Skeletal muscle satellite cell (primary cell): ENCODE data around the gene PDZD4.

Source experiments
- H3K27me3 ChIP-seq: 2 replicates; pipeline ENCODE4 v1.7.0; 2013; ENCODE audit warnings: low read length; ENCODE audit not compliant: control insufficient read depth, insufficient read depth
- H3K36me3 ChIP-seq: 2 replicates; pipeline ENCODE4 v1.7.0; 2013; ENCODE audit warnings: mild to moderate bottlenecking, control low read depth, low read length; ENCODE audit not compliant: insufficient read depth
- H3K4me1 ChIP-seq: 2 replicates; pipeline ENCODE4 v1.7.0; 2013; ENCODE audit warnings: low read length; ENCODE audit not compliant: control insufficient read depth, insufficient read depth
- H3K4me2 ChIP-seq: 2 replicates; pipeline ENCODE4 v1.7.0; 2013; ENCODE audit warnings: mild to moderate bottlenecking, low read length
- H3K4me3 ChIP-seq: 2 replicates; pipeline ENCODE4 v1.7.0; 2013; ENCODE audit warnings: low read length
- H3K9ac ChIP-seq: 2 replicates; pipeline ENCODE4 v1.7.0; 2013; ENCODE audit warnings: mild to moderate bottlenecking, low read depth, low read length, moderate library complexity
- H3K9me3 ChIP-seq: replicated peaks from 2 replicates; pipeline ENCODE4 v1.7.0; 2013; ENCODE audit warnings: mild to moderate bottlenecking, control low read depth, low read length

Gene PDZD4

GRCh38 chrX:153791104-153791852 lies 39.1 kb downstream of the PDZD4 start:
- Histone ChIP-seq H3K9me3 (no peaks in the 10 kb centered on the region), H3K9ac (no peak overlapping the region), H3K4me1 (peaks cover 15% of the 10 kb centered on the region), H3K4me2 (no peak overlapping the region), H3K27me3 (no peaks in the 10 kb centered on the region), H3K4me3 (no peak overlapping the region), H3K36me3 (peaks cover 9% of the 10 kb centered on the region)

GRCh38 chrX:153789654-153790053 lies 40.7 kb downstream of the PDZD4 start:
- Histone ChIP-seq H3K9me3 (no peaks in the 10 kb centered on the region), H3K36me3 (peaks cover 15% of the 10 kb centered on the region), H3K9ac (no peak overlapping the region)

GRCh38 chrX:153786669-153787068 lies 43.7 kb downstream of the PDZD4 start:
- H3K27me3 ChIP-seq = no peaks in the 10 kb centered on the region
- H3K4me3 ChIP-seq = no peak overlapping the region
- H3K36me3 ChIP-seq = peaks cover 15% of the 10 kb centered on the region
- H3K9me3 ChIP-seq = no peaks in the 10 kb centered on the region
- H3K4me2 ChIP-seq = no peak overlapping the region
- H3K4me1 ChIP-seq = peaks cover 8% of the 10 kb centered on the region
- no peak overlapping the region for H3K9ac ChIP-seq

More at GRCh38 chrX:153789654-153790053, 40.7 kb downstream of the PDZD4 start:
- Histone ChIP-seq H3K4me2 (no peak overlapping the region), H3K27me3 (no peaks in the 10 kb centered on the region), H3K4me3 (no peak overlapping the region), H3K4me1 (peaks cover 7% of the 10 kb centered on the region)

GRCh38 chrX:153784325-153784967 lies 45.9 kb downstream of the PDZD4 start:
- H3K9me3 ChIP-seq = no peaks in the 10 kb centered on the region
- H3K4me2 ChIP-seq = no peak overlapping the region
- H3K27me3 ChIP-seq = no peaks in the 10 kb centered on the region
- H3K9ac ChIP-seq = no peak overlapping the region
- peaks cover 10% of the 10 kb centered on the region for H3K36me3 ChIP-seq
- no peak overlapping the region for H3K4me3 ChIP-seq
- H3K4me1 ChIP-seq = peaks cover 22% of the 10 kb centered on the region

- Histone ChIP-seq H3K4me1 (peaks cover 22% of the 10 kb centered on the region), H3K36me3 (peaks cover 6% of the 10 kb centered on the region), H3K27me3 (no peaks in the 10 kb centered on the region), H3K4me2 (no peak overlapping the region), H3K4me3 (no peak overlapping the region), H3K9ac (no peak overlapping the region), H3K9me3 (no peaks in the 10 kb centered on the region)
These were observed 46.8 kb downstream of the PDZD4 start for GRCh38 chrX:153783378-153784013.

- Histone ChIP-seq H3K4me3 (no peak overlapping the region), H3K36me3 (peaks cover 6% of the 10 kb centered on the region), H3K9me3 (no peaks in the 10 kb centered on the region), H3K4me1 (peaks cover 22% of the 10 kb centered on the region), H3K27me3 (no peaks in the 10 kb centered on the region), H3K4me2 (no peak overlapping the region), H3K9ac (no peak overlapping the region)
These were observed 47.5 kb downstream of the PDZD4 start for GRCh38 chrX:153782871-153783270.

GRCh38 chrX:153782313-153782712 lies 48.0 kb downstream of the PDZD4 start:
- no peak overlapping the region for H3K4me2 ChIP-seq
- H3K36me3 ChIP-seq = peaks cover 6% of the 10 kb centered on the region
- no peaks in the 10 kb centered on the region for H3K27me3 ChIP-seq
- H3K9me3 ChIP-seq = no peaks in the 10 kb centered on the region
- H3K4me3 ChIP-seq = no peak overlapping the region
- no peak overlapping the region for H3K9ac ChIP-seq
- peaks cover 22% of the 10 kb centered on the region for H3K4me1 ChIP-seq

- Histone ChIP-seq H3K9ac (peak overlapping the region; percentile 10), H3K4me3 (no peak overlapping the region), H3K4me2 (peak overlapping the region; percentile 13), H3K27me3 (no peaks in the 10 kb centered on the region), H3K9me3 (no peaks in the 10 kb centered on the region), H3K36me3 (peaks cover 6% of the 10 kb centered on the region), H3K4me1 (peaks cover 22% of the 10 kb centered on the region)
These were observed 48.8 kb downstream of the PDZD4 start for GRCh38 chrX:153781428-153782047.

DNA sequence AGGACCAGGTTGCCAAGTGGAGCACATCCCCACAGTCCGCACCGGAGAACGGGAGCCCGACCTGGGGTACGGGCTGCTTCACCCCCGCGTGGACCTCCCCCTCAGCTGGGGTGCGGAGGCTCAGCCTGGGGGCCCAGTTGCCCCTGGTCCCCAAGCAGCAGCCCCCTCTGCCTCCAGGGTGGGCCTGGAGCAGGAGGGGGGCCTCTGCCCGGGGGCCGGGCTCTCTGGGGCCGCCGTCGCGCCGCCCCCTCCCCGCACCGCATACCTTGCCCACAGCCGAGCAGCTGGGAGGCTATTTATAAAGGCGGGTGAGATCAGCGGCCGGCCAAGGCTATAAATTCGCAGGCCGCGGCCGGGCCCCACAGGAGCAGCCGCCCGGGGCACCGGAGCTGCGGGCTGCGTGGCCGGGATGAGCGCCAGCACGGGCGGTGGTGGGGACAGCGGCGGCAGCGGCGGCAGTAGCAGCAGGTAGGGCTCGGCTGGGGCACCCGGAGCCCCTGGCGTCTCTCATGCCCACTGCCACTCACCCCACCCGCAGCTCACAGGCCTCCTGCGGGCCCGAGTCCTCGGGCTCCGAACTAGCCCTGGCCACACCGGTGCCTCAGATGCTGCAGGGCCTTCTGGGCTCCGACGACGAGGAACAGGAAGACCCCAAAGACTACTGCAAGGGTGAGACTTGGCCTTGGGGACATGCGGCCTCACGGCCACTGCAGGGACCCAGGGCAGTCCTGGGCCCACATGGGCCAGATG lies 49.5 kb downstream of the PDZD4 start, which contains the start of gene SRPK3:
SRPK3 (plus strand) TSS at position 364 of the 750 bp plus-strand sequence; CDS start at position 410, 46 bp downstream.
- H3K4me1 ChIP-seq = peaks cover 22% of the 10 kb centered on the region
- H3K4me2 ChIP-seq = peak within 1 kb of the TSS; percentile 13
- H3K36me3 ChIP-seq = peaks cover 6% of the 10 kb centered on the region
- H3K4me3 ChIP-seq = peak within 1 kb of the TSS; percentile 37
- H3K9ac ChIP-seq = peak within 1 kb of the TSS; percentile 10
- H3K9me3 ChIP-seq = no peaks in the 10 kb centered on the region
- no peaks in the 10 kb centered on the region for H3K27me3 ChIP-seq

DNA sequence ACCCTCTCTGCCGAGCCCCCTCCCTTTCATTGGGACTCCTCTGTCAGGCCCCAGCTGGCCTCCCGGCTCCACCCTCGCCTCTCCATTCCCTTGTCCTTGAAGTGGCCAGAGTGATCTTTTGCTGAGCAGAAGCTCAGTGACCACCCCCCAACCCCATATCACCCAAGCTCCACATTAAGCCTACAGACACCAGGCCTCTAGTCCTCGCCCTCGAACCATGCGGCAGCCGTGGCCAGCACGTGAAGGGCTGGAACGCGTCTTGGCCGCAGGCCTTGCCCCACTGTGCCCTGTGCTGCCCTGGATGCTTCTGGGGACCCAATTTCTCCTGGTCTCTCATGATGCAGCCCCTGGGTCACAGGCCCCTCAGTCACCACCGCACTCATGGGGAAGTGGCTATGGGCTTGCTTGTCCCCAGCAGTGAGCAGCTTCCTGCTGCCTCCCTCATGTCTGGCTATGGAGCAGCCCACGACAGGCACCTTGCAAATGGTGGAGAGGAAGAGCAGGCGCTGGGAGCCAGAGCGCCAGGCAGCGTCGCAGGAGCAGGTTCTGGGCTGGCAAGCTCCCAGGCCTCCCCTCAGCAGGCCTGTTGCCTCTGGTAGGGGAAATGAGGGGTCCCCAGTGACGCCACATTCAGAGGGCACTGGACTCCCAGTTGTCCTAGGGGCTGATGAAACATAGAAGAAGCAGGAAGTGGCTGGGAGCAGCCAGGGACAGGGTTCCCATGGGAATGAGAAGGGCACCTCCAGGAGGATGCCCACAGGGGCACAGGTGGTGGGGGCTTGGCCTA lies 50.3 kb downstream of the PDZD4 start:
- no peak overlapping the region for H3K4me2 ChIP-seq
- H3K4me1 ChIP-seq = peaks cover 22% of the 10 kb centered on the region
- no peaks in the 10 kb centered on the region for H3K9me3 ChIP-seq
- H3K27me3 ChIP-seq = no peaks in the 10 kb centered on the region
- H3K9ac ChIP-seq = no peak overlapping the region
- H3K36me3 ChIP-seq = no peaks in the 10 kb centered on the region
- no peak overlapping the region for H3K4me3 ChIP-seq
